ENCODE data around the gene FAM221B.

The FAM221B gene

GRCh38 chr9:35769763-35770162 is 58.8 kb downstream of the FAM221B start:
- no peak overlapping the region for H3K4me3 ChIP-seq (ENCODE audit: low read depth, low read length)
- no peak for TF ChIP-seq CTCF (IDR thresholded peaks at IDR 0.05)
- H3K27ac ChIP-seq = no peak overlapping the region
- no peaks in the 10 kb centered on the region for H3K27me3 ChIP-seq (ENCODE audit: control insufficient read depth, insufficient read depth, low read length)
- no peaks in the 10 kb centered on the region for H3K36me3 ChIP-seq (ENCODE audit: control insufficient read depth, insufficient read depth, low read length)
- no peaks in the 10 kb centered on the region for H3K9me3 ChIP-seq (ENCODE audit: control insufficient read depth, low read length)
- no peak overlapping the region for H3K9ac ChIP-seq
- no peak overlapping the region for H3K4me2 ChIP-seq (ENCODE audit: low read length)
- peaks cover 2% of the 10 kb centered on the region for H3K4me1 ChIP-seq
- H3K79me2 ChIP-seq = peaks cover 16% of the 10 kb centered on the region
- H2AFZ ChIP-seq = no peak overlapping the region

- Histone ChIP-seq H3K4me1 (peaks cover 2% of the 10 kb centered on the region), H3K36me3 (ENCODE audit: control insufficient read depth, insufficient read depth, low read length) (no peaks in the 10 kb centered on the region), H2AFZ (no peak overlapping the region), H3K4me2 (ENCODE audit: low read length) (no peak overlapping the region), H3K27me3 (ENCODE audit: control insufficient read depth, insufficient read depth, low read length) (no peaks in the 10 kb centered on the region), H3K9ac (no peak overlapping the region), H3K27ac (no peak overlapping the region), H3K9me3 (ENCODE audit: control insufficient read depth, low read length) (no peaks in the 10 kb centered on the region), H3K79me2 (peaks cover 16% of the 10 kb centered on the region), H3K4me3 (ENCODE audit: low read depth, low read length) (no peak overlapping the region)
- TF ChIP-seq CTCF (IDR thresholded peaks at IDR 0.05) = no peak
Observed at GRCh38 chr9:35767458-35767857, 61.1 kb downstream of the FAM221B start.

- TF ChIP-seq CTCF (IDR thresholded peaks at IDR 0.05) = no peak
- no peak overlapping the region for H3K4me3 ChIP-seq (ENCODE audit: low read depth, low read length)
- no peaks in the 10 kb centered on the region for H3K36me3 ChIP-seq (ENCODE audit: control insufficient read depth, insufficient read depth, low read length)
- H3K4me2 ChIP-seq (ENCODE audit: low read length) = no peak overlapping the region
- no peak overlapping the region for H2AFZ ChIP-seq
- H3K79me2 ChIP-seq = peaks cover 16% of the 10 kb centered on the region
- peaks cover 2% of the 10 kb centered on the region for H3K4me1 ChIP-seq
- no peak overlapping the region for H3K27ac ChIP-seq
- no peaks in the 10 kb centered on the region for H3K27me3 ChIP-seq (ENCODE audit: control insufficient read depth, insufficient read depth, low read length)
- H3K9ac ChIP-seq = no peak overlapping the region
- no peaks in the 10 kb centered on the region for H3K9me3 ChIP-seq (ENCODE audit: control insufficient read depth, low read length)
Observed at GRCh38 chr9:35766997-35767396, 61.5 kb downstream of the FAM221B start.
